Chondrocyte (in vitro differentiated cells): Measurements from ENCODE around the gene TBX3. TPM values are rescaled to one million over a fixed set of nuclear protein-coding genes. Genes with fewer than 3 reads are reported as not detected.

ENCODE experiments used
- DNase-seq: peaks from one replicate; pipeline ENCODE4 v3.0.0; 2021; ENCODE audit warnings: mixed read lengths, low spot score
- H3K27ac Mint-ChIP-seq: one replicate; pipeline ENCODE4 v1.8.0; 2021; ENCODE audit warnings: mild to moderate bottlenecking, moderate library complexity, mixed read lengths; ENCODE audit not compliant: unreplicated experiment
- H3K27me3 Mint-ChIP-seq: 2 replicates; pipeline ENCODE4 v1.8.0; 2021; ENCODE audit warnings: low read depth, mixed read lengths
- H3K36me3 Mint-ChIP-seq: 2 replicates; pipeline ENCODE4 v1.8.0; 2021; ENCODE audit warnings: low read depth, mixed read lengths
- H3K4me1 Mint-ChIP-seq: 2 replicates; pipeline ENCODE4 v1.8.0; 2021; ENCODE audit warnings: low read depth, mild to moderate bottlenecking, mixed read lengths
- H3K4me3 Mint-ChIP-seq: one replicate; pipeline ENCODE4 v1.8.0; 2021; ENCODE audit warnings: mild to moderate bottlenecking, moderate library complexity, mixed read lengths; ENCODE audit not compliant: unreplicated experiment
- H3K9me3 Mint-ChIP-seq: 2 replicates; pipeline ENCODE4 v1.8.0; 2021; ENCODE audit warnings: low read depth, mixed read lengths
- total RNA-seq: library from RNA; stranded (reverse); gene quantifications from 3 replicates; pipeline ENCODE4 v1.2.1, GENCODE V29; 2021
- TF ChIP-seq, protein P1 (sequence below): fragments of 200-600 bp; sonication (generic); IDR thresholded peaks from 2 replicates; pipeline ENCODE4 v1.5.0; 2021; ENCODE audit warnings: antibody characterized with exemption, mild to moderate bottlenecking, moderate library complexity

Gene TBX3
- total RNA-seq, 1 donor from 2014 or later: 2.5 TPM

DNA sequence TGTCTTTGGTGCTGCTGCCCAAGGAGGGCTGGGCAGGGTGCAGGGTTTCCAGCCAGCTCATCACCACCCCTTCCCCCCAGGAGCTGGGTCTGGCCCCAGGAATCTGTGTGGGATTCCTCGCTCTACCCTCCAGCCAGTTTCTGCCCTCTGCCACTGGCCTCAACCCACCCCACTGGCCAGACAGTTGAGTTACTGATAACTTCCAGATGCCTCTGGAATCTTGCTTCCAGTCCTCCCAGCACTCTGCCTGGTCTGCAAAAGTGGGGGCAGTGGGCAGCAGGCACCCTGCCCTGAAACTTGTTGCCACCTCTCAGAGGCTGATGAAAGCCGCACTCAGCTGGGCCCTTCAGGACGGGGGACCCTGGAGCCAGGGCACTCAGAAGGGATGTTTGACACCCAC is 20.1 kb upstream of the TBX3 start:
- H3K4me1 Mint-ChIP-seq: peaks cover 6% of the 10 kb centered on the region
- no peak for DNase-seq

DNA sequence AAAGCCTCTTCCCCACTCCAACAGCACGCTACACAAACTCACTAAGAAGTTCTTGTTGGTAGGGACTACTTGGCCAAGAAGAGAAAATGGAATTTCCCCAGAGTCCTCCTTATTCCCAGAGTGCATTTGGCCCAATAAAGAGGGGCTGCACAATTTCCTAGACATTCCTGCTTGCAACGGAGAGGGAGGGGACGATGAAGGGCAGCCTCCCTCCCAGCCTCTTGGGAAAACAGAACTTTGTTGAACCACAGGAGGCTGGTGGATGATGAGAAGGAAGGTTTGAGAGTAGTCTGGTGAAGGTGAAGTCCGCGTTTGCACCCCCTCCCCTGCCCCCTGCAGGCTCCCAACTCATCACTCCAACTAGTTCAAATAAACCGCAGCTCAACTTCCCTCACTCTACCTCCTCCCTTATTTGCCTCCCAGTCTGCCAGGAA is 19.1 kb upstream of the TBX3 start:
- Mint-ChIP-seq H3K9me3 (no peaks in the 10 kb centered on the region), H3K4me1 (peaks cover 6% of the 10 kb centered on the region), H3K27ac (no peak overlapping the region), H3K36me3 (no peaks in the 10 kb centered on the region), H3K4me3 (no peak overlapping the region), H3K27me3 (peaks cover 69% of the 10 kb centered on the region)
- DNase-seq: no peak
- TF ChIP-seq, protein P1, sequence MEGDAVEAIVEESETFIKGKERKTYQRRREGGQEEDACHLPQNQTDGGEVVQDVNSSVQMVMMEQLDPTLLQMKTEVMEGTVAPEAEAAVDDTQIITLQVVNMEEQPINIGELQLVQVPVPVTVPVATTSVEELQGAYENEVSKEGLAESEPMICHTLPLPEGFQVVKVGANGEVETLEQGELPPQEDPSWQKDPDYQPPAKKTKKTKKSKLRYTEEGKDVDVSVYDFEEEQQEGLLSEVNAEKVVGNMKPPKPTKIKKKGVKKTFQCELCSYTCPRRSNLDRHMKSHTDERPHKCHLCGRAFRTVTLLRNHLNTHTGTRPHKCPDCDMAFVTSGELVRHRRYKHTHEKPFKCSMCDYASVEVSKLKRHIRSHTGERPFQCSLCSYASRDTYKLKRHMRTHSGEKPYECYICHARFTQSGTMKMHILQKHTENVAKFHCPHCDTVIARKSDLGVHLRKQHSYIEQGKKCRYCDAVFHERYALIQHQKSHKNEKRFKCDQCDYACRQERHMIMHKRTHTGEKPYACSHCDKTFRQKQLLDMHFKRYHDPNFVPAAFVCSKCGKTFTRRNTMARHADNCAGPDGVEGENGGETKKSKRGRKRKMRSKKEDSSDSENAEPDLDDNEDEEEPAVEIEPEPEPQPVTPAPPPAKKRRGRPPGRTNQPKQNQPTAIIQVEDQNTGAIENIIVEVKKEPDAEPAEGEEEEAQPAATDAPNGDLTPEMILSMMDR: no peak

More for the DNA sequence above, 20.1 kb upstream of the TBX3 start:
- Mint-ChIP-seq H3K4me3 (no peak overlapping the region), H3K27ac (no peak overlapping the region), H3K27me3 (peaks cover 62% of the 10 kb centered on the region), H3K9me3 (no peaks in the 10 kb centered on the region), H3K36me3 (peaks cover 1% of the 10 kb centered on the region)
- TF ChIP-seq, protein P1: no peak

DNA sequence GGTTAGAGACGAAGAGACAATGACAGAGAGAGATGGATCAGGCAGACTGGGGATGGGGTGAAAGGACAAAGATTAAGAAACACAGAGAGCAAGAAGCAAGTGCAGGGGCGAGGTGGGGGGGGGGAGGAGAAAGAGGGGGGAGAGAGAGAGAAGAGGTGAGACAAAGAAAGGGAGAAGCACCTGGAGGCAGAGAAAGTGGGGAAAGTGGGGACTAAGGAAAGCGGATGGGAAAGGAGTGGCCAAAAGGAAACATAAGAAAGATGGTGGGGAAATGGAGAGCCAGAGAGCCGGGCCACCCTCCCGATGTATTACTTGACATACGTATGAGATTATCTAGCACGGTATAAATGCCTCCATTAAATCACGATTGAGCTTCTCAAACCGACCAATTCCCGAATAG is 18.5 kb upstream of the TBX3 start:
- no peaks in the 10 kb centered on the region for H3K9me3 Mint-ChIP-seq
- no peaks in the 10 kb centered on the region for H3K36me3 Mint-ChIP-seq
- no peak overlapping the region for H3K4me3 Mint-ChIP-seq
- TF ChIP-seq, protein P1: no peak
- no peak for DNase-seq
- peaks cover 75% of the 10 kb centered on the region for H3K27me3 Mint-ChIP-seq
- no peak overlapping the region for H3K27ac Mint-ChIP-seq
- H3K4me1 Mint-ChIP-seq: peaks cover 12% of the 10 kb centered on the region

DNA sequence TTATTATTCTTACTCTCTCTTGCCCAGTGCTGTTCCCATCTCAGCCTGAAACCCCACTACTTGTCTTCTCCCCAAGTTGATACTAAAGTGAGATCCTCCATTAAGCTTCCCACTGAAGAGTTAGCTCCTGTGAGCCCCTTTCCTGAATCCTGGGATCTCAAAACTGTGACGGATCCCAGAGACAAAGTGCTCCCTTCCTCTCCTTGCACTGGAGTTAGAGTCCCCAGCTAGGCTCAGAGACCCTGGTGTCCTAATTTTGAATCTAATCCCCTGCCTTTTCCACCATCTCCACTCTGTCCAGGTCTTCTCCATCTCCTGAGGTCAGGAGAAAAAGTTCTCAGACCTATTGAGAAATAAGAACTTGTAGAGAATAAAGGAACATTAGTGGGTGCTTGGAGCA is 17.6 kb upstream of the TBX3 start:
- H3K27ac Mint-ChIP-seq: no peak overlapping the region
- peaks cover 79% of the 10 kb centered on the region for H3K27me3 Mint-ChIP-seq
- no peaks in the 10 kb centered on the region for H3K36me3 Mint-ChIP-seq
- no peak overlapping the region for H3K4me3 Mint-ChIP-seq
- TF ChIP-seq, protein P1: no peak
- no peak for DNase-seq
- peaks cover 13% of the 10 kb centered on the region for H3K4me1 Mint-ChIP-seq
- H3K9me3 Mint-ChIP-seq: no peaks in the 10 kb centered on the region

DNA sequence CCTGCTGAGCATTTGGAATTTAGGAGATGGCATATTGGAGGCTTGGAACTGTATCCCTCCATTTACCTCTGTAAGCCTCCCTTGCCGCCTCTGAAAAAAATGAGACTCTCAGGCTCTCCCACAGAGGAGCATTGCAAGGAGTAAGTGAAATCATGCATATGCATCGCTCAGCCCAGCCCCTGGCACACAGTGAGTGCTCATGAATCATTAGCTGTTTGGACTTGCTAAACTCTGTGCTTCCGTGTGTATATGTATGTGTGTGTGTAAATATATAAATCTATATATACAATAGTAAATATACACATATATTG is 17.1 kb upstream of the TBX3 start:
- Mint-ChIP-seq H3K27ac (no peak overlapping the region), H3K9me3 (no peaks in the 10 kb centered on the region), H3K27me3 (peaks cover 78% of the 10 kb centered on the region), H3K4me3 (no peak overlapping the region), H3K4me1 (peaks cover 13% of the 10 kb centered on the region), H3K36me3 (no peaks in the 10 kb centered on the region)
- DNase-seq: no peak
- TF ChIP-seq, protein P1: no peak
